Astrocyte of the cerebellum (primary cell): Measurements from ENCODE around the gene TMEM132D.

Experiments used
- DNase-seq: peaks from one replicate; pipeline ENCODE4 v3.0.0-alpha.2; 2011; ENCODE audit warnings: low read depth
- H3K4me3 ChIP-seq: 2 replicates; pipeline ENCODE4 v1.5.1; 2011; ENCODE audit warnings: mild to moderate bottlenecking, low read depth, low read length, moderate library complexity
- CTCF ChIP-seq: IDR thresholded peaks from 2 replicates; pipeline ENCODE4 v1.5.1; 2012; ENCODE audit warnings: low read length, low read depth, moderate library complexity, mild to moderate bottlenecking; ENCODE audit errors: missing control alignments
- in situ Hi-C: cut with HindIII; loops from 2 replicates; pipeline ENCODE4 v1.10.0; 2017; ENCODE audit warnings: low sequenced_read_pairs

Gene TMEM132D

GRCh38 chr12:129877411-129877810 is 26.4 kb downstream of the TMEM132D start:
- in situ Hi-C loops: loop anchor here (5.0 kb wide), 1 partner anchor 90 kb away; no protein-coding TSS in a partner anchor
- no peak for TF ChIP-seq CTCF
- no peak for DNase-seq
- no peak overlapping the region for H3K4me3 ChIP-seq

- TF ChIP-seq CTCF: no peak
- H3K4me3 ChIP-seq: no peak overlapping the region
- in situ Hi-C loops: no loop called here
- no peak for DNase-seq
Observed at GRCh38 chr12:129873833-129874208, 30.0 kb downstream of the TMEM132D start.

- in situ Hi-C loops: no loop called here
- TF ChIP-seq CTCF: no peak
- peak; percentile 78 for DNase-seq
Observed at GRCh38 chr12:129873111-129873832, 30.6 kb downstream of the TMEM132D start.

GRCh38 chr12:129871991-129872972 is 31.5 kb downstream of the TMEM132D start:
- in situ Hi-C loops: no loop called here
- H3K4me3 ChIP-seq: no peak overlapping the region
- no peak for DNase-seq
- no peak for TF ChIP-seq CTCF

More at GRCh38 chr12:129873111-129873832, 30.6 kb downstream of the TMEM132D start:
- no peak overlapping the region for H3K4me3 ChIP-seq

- DNase-seq: no peak
- H3K4me3 ChIP-seq: no peak overlapping the region
- in situ Hi-C loops: no loop called here
- no peak for TF ChIP-seq CTCF
Observed at GRCh38 chr12:129870796-129871195, 33.0 kb downstream of the TMEM132D start.

- no peak for TF ChIP-seq CTCF
- in situ Hi-C loops: no loop called here
- DNase-seq: no peak
- no peak overlapping the region for H3K4me3 ChIP-seq
Observed at GRCh38 chr12:129870136-129870535, 33.7 kb downstream of the TMEM132D start.
